Astrocyte (in vitro differentiated cells and primary cell): ENCODE results near the gene OSTF1.

Source experiments
- EZH2 ChIP-seq: IDR thresholded peaks from 2 replicates; pipeline ENCODE4 v1.6.1; 2012; ENCODE audit warnings: mild to moderate bottlenecking, low read length, inconsistent platforms; ENCODE audit not compliant: insufficient read depth
- TF ChIP-seq, protein P1 (sequence below): IDR thresholded peaks from 2 replicates; pipeline ENCODE4 v1.5.1; 2011; ENCODE audit warnings: low read depth, mild to moderate bottlenecking, inconsistent platforms, low read length, moderate library complexity; ENCODE audit not compliant: insufficient read depth

- TF ChIP-seq, protein P1, sequence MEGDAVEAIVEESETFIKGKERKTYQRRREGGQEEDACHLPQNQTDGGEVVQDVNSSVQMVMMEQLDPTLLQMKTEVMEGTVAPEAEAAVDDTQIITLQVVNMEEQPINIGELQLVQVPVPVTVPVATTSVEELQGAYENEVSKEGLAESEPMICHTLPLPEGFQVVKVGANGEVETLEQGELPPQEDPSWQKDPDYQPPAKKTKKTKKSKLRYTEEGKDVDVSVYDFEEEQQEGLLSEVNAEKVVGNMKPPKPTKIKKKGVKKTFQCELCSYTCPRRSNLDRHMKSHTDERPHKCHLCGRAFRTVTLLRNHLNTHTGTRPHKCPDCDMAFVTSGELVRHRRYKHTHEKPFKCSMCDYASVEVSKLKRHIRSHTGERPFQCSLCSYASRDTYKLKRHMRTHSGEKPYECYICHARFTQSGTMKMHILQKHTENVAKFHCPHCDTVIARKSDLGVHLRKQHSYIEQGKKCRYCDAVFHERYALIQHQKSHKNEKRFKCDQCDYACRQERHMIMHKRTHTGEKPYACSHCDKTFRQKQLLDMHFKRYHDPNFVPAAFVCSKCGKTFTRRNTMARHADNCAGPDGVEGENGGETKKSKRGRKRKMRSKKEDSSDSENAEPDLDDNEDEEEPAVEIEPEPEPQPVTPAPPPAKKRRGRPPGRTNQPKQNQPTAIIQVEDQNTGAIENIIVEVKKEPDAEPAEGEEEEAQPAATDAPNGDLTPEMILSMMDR: no peak
- TF ChIP-seq EZH2: no peak
Measured at GRCh38 chr9:75087289-75087823, 958 bp upstream of the OSTF1 start.
